Activated T-cell treated with anti-CD3 and anti-CD28 coated beads, Interleukin-2, amount 50 U/mL, for 1 hour (primary cell): ENCODE measurements around the gene CACNB2.
"Not testable (repeated sequence)": the region's sequence is repeated elsewhere in the genome, so short reads cannot be mapped to it uniquely, and the experiment has no call there.

Source experiments
- DNase-seq: peaks from one replicate; pipeline ENCODE4 v3.0.0-alpha.2; 2020

The CACNB2 gene

DNA sequence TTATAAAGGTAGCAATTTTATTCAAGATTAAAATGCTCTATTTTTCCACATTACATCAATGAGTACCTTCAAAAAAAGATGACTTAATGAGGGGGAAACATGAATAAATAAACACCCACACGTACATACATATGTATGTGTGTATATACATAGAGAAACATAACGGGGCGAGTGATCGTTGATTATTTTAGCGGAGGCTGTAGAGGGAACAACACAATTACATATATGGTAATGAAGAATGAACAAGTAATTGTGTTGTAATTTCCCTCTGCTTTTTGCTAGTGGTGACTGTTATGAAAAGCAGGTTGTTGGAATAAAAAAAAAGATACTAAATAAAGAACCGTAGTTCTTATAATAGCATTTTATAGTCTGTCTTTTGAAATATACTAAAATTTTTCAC, 63.2 kb downstream of the CACNB2 start:
- no peak for DNase-seq

DNA sequence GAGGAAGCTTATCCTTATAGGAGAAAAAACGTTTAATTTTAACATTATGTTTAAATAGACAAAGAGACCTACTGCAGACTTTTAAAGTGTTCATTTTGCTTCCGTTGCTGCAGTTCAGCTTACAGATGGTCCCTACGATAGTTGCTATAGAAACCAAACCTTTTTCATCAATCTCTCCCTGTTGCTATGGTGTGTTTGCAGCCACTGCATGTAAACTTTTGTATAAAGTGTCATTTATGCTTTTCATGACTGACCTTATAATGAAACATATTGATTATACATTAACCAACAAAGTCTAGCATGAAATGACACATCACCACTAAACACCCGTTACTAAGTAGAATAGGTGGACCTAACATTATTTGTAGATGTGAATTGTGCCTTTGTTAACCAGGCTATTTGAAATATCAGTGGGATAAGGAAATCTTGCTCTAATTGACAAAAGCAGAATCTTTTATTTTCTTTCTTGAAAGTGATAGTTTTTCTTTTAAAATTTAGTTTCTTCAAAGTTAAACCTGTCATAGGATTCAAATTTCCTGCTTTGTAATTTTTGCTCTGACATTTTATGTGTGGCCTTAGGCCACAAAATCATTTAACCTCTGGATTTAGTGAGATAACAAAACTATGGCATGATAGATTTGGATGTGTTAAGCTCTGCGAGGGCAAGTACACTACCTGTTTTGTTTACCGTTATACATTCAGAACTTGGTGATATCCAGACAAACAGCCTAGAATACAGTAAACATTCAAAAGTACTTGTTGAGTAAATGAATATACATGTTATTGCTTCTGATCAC, 64.0 kb downstream of the CACNB2 start:
- no peak for DNase-seq

DNA sequence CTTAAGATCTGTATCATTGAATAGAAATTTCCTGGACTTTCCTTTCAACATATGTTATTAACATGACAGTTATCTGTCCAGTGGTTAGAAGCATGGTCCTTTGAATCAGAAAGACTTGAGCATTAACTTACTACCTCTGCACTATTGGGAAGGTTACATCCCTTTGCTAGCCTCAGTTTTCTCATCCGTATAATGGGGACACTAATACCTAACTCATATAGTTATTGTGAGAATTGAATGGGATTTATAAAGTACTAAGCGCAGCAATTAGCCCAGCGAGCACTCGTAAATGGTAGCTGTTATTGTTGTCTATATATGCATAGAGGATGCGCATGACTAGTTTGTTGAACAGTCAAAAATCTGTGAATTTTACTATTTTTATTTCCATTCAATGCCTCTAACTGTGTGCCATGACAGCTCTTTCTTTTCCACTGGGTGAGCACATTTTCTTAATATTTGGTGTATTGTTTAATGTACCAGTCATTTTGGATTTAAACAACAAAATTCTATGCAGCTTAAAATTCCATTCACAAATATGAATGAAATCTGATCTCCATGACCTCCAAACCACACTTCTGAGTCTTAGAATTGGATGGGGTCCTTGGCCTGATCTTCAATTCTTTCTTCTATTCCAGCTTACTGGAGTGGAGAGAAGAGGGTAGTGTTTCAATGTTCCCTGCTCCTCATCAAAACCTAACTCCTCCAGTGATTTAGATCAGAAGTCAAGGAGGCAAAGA, 65.0 kb downstream of the CACNB2 start:
- DNase-seq, result no peak

DNA sequence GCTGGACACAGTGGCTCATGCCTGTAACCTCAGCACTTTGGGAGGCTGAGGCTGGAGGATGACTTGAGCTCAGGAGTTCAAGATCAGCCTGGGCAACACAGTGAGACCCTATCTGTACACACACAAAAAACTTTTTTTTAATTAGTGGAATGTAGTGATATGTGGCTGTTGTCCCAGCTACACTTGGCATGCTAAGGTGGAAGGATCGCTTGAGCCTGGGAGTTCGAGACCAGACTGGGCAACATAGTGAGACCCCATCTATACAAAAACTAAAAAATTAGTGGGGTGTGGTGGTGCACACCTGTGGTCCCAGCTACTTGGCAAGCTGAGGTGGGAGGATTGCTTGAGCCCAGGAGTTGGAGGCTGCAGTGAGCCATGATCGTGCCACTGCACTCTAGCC, 68.0 kb downstream of the CACNB2 start:
- not testable (repeated sequence) for DNase-seq

DNA sequence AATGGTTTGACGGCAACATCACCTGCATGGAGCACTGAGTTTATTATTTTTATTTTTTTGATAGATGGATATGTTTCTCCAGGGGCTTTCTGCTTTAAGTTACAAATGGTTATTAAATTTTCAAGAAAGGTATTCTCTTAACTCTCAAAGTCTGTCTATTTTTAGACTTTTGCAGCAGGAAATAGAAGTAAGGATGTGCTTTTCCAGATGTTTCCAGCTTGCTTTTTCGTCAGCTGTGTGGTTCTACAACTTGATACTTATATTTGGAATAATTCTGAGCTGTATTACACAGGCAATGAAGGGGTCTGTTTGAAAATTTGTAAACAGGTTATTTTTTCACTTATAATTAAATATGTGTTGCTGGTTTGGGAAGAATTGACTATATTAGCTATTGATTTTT, 69.0 kb downstream of the CACNB2 start:
- DNase-seq, result no peak

DNA sequence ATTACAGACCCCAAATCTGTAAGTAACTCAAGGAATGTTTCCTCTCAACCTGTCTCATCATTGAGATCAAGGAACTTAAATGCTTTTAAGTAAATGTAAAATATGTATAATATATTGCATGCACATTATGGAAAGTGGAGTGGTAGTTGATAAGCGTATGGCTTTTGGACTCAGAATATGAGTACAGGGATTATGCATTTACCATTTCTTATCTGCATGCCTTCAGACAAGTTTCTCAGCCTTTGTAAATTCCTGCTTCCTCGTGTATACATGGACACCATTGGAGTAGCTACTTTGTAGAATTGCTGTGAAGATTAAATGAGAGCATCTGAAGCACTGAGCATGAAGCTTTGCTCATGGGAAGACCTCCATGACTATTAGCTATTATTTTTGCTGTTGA, 70.5 kb downstream of the CACNB2 start:
- no peak for DNase-seq

DNA sequence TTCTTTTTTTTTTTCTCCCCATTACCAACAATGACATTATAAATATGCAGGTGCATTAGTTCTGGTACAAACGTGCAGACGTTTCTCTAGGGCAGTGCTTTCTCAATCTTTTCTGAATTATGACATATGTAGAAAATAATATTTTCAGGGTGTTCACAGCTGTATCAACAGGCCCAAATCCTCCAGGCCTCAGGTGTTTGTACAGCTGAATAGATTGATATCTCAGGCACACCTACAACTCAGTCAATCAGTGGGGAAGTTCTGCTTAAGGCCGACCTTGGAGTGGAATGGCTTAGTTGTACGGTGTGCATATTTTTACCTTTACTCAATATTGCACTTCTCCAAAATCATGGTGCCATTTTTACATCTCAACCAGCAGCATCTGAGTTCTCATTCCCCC, 71.6 kb downstream of the CACNB2 start:
- no peak for DNase-seq

DNA sequence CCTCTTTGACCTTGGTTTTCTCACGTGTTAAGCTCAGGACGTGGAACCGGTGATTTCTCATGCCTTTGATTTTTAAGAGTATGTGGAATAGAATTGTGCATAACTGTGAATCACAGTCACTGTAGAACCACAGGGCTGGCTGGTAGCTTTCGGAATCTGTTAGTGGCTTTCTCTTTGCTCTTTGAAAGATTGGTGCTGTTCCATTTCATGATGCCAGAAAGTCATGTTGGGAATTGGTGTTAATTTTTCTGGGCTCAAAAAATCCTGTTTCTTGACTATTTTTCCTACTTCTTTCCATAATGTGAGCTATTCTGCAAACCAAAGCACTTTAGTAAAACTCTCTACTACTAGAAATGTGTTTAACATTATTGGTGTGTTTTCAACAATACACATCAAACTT, 73.0 kb downstream of the CACNB2 start:
- no peak for DNase-seq

DNA sequence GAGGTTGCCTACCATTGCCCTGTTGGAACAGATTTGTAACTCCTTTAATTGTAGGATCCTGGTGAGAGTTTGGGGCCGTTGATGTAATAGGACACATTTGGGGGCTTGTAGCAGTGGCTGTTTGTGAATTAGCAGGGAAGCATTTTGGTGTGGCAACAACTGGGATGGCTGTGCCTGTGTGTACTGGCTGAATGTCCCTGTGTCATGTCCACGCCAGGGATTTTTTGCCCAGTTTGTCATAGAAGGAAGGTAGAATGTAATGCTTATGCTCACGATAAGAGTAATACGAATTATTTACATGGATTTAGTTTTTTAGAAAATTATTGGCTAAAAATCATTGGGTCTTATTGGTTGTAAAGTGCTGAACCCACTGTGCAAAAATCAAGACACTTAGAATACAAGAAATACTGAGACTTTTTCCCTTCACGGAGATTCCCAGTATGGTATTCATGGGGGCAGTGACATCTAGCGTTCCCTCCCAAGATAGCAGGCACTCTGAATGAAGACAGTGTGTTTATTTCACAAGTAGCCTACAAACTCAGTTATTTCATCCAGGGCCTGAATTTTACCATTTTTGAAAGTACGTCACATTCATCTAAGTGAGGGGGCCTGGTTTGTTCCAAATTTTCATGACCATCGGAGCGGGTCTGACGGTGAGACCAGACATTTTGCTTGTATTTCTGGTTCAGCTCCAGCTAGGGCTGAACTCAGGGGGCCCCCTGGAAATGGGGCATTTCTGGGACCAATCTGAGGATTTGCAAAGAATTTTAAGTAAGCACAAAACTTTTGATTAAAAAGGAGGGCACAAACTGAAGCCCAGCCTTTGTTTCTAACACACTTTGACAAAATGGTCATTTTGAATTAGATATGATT, 74.7 kb downstream of the CACNB2 start:
- no peak for DNase-seq

DNA sequence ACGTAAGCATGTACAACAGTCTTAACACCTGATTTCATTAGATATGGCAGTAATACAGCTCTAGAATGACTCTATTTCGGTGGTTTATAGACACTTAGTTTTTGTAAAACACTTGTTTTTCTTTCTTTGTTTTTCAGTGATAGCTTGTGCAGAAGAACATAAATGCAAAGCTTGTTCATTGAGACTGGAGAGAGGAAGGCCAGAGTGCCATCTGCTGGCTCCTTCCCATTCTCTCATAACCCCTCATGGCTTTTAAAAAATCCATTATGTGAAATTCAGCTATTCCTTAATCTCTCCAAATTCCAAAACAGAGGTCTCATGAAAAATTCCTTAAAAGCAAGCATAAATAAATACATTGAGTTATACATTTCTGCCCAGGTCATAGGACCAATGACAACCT, 76.3 kb downstream of the CACNB2 start:
- DNase-seq, result no peak

DNA sequence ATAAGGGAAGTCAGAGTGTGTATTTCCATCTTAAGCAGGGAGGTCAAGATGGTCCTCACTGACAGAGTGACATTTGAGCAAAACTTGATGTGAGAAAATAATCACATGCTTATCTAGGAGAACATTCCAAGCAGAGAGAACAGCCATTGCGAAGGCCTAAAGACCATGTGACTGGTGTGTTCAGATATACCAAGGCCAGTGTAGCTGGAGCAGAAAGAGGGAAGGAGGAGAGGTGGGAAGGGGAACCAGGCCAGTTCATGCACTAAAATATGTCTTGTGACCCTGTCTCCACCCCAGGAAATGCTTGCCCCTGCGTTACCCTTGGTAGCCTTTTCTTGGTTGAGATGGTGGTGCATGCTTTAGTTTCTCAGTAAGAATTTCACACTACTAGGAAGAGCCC, 77.4 kb downstream of the CACNB2 start:
- DNase-seq, result no peak

DNA sequence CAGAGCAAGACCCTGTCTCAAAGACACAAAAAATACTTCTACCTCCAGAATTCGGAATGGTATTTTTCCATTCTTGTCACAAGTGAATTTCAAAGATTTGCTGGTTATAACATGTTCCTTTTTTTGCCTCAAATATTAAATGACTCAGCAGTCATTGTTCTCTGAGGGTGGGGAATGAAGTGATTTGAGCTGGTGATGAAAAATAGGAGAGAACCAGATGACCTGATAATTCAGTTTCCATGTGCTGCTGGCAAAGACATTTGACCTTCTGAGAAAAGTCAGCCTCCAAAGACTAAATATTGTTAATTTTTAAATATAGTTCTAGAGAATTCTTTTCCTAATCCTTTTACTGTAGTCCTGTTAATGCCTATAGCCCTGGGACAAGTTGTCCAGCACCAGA, 78.9 kb downstream of the CACNB2 start:
- no peak for DNase-seq

DNA sequence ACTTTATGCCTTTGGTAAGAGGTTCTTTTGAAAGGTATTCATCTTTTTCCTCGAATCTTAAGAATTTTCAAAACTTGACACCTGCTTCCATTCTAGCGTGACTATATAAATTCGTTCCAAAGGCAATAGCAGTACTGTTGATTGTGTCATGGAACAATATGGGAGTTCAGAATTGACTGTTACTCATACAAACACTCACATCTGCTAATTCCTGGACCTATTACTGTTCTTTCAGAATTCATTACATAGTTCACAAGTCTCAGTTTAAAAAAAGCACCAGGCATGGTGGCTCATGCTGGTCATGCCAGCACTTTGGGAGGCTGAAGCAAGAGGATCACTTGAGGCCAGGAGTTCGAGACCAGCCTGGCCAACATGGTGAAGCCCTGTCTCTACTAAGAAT, 80.9 kb downstream of the CACNB2 start:
- DNase-seq, result no peak

DNA sequence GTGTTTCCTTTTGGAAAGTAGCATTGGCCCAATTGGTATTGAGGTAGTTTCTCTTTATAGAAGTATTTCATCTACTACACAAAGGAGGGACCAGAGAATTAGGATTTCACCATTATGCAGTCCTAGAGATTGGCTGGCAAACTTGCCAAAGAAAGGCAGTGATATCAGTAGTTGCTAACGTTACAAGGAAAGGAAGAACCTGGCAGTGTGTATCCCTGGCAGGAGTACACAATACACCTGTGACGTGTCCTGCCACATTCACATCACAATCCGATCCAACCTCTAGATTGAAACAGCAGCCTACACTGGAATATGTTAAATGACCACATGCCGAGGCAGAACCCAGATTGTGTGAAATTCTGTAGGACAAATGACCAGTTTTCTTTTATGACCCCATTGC, 81.7 kb downstream of the CACNB2 start:
- DNase-seq, result no peak

DNA sequence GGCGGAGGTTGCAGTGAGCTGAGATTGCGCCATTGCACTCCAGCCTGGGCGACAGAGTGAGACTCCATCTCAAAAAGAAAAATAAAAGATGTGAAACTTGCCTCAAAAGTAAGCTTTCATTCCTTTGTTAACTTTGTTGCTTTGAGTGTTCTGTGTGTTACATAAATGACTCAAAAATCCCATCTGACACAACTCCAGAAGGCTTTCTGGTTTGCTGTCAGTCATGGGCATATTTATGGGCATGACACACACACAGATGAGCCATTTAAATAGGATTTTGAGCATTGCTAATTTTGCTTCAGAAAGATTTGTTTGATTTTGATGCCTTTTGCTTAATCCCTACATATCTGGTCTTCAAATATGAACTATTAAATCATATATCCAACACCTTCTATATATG, 82.6 kb downstream of the CACNB2 start:
- no peak for DNase-seq

DNA sequence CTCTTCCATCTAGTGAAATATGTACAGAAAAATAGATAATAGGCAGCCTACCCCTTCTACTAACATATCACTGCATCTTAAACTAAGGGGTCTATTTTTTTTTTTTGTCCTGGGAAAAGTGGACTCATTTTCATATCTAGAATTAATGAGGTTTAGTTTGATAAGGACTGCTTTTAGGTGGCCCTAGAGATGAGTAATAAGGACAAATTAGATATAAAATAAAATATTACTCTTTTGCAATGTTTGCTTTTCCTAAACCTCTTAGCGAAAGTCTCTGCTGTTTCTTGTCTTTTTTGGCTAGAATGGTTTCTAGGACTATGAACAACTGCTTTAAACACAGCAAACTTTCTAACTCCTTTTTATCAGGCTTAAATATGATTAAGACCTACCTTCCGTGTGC, 83.7 kb downstream of the CACNB2 start:
- no peak for DNase-seq

DNA sequence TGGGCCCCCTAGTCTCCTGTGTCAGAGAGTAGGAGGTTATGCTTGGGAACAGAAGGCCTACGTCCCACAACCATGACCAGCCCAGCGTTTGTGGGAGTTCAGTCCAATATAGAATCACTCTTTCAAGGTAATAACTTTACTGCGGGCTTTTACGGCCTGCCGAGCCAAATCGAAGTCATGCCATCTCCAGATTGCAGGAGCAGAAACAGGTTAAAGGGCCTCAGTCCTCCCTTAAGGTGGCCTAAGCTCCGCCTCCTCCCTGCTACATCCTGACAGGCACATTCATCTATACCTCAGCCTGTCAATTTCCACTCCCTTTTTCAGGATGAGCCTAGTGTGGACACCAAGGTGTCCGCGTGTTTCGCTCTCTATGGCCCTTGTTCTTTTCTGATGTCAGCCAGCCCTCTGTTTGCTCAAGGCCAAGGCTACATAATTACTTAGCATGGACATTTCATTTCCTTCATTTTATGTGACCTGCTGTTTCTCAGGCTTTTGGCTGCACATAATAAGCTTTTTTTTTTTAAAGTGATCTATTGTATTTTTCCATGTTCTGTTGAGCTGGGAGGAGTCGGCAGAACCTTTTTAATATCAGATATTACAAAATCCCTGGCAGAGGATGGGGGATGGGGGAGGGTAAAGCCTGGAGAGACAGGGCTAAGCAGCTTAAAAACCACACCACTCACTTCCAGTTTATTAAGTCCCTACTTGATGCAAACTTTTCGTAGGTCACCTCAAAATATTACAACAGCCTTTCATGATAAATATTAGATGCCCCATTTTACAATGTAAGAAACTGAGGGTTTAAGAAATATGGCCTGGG, 84.6 kb downstream of the CACNB2 start:
- DNase-seq, result no peak

DNA sequence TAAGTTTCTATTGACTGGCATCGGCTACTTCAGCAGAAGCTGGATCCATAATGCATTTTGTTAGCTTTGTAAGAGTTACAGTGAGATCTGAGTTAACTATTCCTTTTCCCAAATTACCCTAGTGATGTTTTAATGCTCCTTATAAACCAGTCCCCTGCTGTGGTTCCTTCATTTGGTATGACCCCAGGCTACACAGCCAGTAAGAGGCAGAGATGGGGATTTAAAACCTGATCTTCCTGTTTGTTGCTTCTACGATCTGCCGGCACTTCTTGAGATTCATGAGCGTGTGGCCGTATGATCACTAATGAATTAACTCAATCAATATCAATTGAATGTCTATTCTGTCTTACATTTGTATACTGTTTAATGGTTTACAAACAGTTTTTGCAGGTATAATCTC, 86.1 kb downstream of the CACNB2 start:
- DNase-seq, result no peak

DNA sequence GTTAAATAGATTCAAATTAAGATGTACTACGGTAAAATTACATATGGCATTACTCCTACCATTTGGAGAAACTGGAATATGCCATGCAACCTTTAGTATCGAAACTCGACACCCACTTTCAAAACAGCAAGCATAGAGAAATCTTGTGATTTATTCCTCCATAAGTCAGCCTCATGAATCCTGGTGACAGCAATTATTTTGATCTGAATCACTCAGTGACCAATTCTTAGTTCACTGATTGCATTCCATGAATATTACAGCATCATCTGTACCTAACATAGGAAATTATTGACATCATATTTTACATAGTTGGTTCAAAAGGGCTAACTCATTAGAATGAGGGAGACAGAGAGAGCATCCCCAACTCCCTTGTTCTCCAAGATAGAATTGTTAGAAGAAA, 89.6 kb downstream of the CACNB2 start:
- no peak for DNase-seq

DNA sequence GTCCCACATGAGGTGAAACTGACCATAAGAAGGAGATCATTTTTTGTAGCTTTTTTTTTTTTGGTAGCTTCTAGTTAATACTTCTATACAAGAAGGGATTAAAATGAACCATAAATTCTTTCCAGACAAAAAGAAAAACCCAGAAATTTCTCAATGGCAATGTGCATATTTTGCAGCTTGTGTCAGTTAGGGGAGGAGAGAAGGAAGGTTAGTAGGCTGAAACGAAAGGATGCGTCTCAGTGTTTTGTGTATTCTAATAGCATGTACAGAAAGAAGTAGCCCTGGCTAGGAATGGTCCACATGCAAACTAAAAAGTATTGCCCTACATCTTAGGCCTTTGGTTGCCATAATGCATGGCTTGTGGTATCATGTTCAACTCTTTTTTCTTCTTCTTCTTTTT, 90.6 kb downstream of the CACNB2 start:
- DNase-seq, result no peak

DNA sequence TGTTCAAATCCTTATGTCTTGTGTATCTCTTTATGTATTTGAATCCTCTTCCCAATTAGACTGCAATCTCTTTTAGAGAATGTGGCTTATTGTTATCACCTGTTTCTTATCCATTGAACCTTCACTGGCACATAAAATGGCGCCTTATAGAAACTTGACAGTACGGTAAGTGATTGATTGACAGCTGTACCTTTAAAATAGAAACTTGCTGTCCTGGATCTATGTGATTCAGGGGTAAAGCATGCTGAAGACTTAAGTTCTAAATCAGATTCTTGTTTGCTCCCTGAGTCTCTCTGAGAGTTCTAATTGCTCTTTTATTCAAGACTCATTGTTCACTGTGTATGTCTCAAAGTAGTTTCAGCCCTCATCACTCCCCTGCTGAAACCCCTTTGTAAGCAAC, 91.3 kb downstream of the CACNB2 start:
- no peak for DNase-seq

DNA sequence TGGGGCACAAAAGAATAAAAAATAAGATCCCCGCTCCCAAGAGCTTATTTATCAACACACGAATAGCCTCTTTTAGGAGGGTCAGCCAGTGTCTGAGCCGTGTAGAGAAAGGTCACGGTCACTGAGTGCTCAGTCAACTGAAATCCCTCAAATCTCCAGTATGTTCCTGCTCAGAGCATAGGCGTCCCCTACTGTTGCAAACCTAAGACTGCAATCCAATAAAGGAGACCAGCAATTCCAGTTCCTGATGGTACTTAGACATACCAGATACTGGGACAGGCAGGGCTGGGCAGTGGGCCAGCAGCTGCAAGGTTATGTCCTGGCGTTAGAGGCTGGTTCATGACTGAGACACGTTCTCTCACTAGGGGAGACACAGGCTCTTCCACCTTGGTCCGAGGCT, 93.6 kb downstream of the CACNB2 start:
- DNase-seq, result no peak

DNA sequence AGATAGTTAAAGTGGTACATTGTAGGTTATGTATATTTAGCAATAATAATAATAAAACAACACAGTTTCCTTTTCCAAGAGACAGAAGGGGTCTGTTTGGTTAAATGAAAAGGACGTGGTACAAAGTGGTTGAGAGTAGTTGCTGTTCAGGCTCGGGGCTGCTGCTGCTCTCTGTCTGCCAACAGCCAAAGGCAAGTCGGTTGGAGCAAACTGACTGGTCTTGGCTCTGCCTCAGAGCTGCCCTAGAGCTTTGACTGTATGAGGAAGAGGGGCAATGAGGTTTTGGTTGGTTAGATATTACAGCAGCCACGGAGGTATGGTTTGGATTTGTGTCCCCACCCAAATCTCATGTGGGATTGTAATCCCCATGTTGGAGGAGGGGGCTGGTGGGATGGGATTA, 95.3 kb downstream of the CACNB2 start:
- no peak for DNase-seq
